KG1 (cell line): ENCODE measurements around the gene ZDHHC3.
A peak's percentile ranks its signal among the peaks of the same experiment; 100 is the strongest.

Source experiments
- DNase-seq: peaks from one replicate; lab custom pipeline; 2025; lab: John Stamatoyannopoulos, UW

The ZDHHC3 gene

GRCh38 chr3:44926921-44927320, 49.1 kb downstream of the ZDHHC3 start:
- DNase-seq: no peak

DNA sequence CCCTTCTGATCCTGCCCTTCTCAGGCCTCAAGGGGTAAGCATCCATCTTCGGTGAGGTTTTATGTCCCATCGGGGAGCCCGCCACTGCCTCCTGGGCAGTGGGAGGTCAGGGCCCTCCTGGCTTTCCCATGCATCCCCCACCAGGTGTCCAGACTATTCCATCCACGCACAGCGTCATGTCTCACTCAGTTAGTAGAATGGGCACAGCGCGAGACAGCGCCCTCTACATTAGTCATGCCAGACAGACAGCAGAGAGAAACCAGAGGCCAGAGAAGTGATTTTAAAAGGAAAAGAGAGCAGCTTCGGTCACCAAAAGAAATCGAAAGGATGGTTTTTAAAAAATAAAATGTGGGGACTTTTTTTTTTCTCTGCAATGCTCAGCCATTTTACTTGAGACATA, 49.8 kb downstream of the ZDHHC3 start:
- no peak for DNase-seq

- DNase-seq: no peak
These were observed 51.4 kb downstream of the ZDHHC3 start for GRCh38 chr3:44924457-44925084.

- DNase-seq: no peak
These were observed 52.1 kb downstream of the ZDHHC3 start for GRCh38 chr3:44923632-44924456.

DNA sequence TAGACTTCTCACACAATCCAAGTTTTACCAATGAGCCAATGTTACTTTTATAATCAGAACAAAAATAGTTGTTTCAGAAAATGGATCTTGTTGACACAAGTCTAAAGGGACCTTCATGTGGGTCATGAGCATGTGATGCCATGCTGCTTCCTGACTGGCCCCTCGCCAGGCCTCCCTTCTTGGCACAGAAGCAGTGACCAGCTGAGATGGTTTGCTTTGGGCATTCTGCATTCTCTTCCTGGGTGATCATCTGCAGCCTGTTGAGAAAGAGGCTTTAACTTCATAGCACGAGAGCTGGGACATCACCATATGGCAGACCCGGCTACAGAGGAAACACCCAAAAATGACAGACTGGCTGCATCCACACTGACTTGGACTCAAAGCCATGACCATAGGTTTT, 55.9 kb downstream of the ZDHHC3 start:
- DNase-seq: no peak

GRCh38 chr3:44918581-44918980, 57.4 kb downstream of the ZDHHC3 start:
- no peak for DNase-seq

DNA sequence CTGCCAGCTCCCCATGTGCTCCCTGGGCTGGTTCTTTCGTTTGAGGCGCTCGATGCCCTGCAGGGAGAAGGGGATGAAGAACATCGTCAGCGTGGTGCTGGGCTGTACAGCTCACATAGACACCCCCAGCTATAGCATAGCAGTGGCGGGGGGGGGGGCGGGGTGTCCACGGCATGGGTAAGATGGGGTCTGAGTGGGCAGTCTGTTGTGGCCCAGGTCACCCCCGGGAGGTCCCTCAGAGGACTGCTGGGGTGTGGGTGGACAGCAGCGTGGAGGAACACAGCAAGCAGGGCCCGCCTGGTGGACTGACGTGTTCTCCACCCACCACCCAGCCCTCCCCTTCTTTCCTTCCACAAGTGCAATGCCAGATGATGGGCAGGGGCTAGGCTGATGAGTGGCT, 57.9 kb downstream of the ZDHHC3 start:
- no peak for DNase-seq

DNA sequence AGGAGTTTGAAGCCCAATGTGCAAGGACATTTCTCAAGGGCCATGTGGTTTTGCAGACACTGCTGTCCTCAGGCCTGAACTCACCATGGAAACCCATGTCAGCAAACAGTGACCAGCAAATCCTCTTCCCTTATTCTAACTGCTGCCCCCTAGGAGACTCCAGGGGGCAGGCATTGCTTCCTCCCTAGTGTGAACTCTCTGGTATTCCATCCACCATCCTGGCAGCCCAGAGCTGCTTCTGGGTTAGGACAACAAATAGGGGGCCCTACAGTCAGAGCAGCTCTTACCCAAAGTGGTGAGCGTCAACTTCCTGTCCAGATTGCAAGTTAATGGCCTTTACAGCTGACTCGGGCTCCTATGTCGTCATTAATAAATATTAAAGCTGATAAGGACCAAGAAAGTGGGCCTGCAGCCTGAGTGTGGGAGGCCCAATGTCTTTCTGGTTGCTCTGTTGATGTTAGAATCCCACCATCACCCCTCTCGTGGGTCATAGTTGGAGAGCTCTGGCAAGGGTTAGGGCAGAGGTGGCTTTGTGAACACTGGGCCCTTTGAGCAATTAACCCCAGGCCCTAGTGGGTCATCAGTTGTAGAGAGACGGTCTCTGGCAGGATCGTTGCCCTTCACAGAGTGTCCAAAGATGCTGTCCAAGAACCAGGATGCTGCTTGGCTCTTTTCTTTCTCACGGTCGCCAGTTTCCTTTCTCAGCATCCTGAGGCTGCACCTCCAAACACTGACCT, 60.1 kb downstream of the ZDHHC3 start:
- no peak for DNase-seq

DNA sequence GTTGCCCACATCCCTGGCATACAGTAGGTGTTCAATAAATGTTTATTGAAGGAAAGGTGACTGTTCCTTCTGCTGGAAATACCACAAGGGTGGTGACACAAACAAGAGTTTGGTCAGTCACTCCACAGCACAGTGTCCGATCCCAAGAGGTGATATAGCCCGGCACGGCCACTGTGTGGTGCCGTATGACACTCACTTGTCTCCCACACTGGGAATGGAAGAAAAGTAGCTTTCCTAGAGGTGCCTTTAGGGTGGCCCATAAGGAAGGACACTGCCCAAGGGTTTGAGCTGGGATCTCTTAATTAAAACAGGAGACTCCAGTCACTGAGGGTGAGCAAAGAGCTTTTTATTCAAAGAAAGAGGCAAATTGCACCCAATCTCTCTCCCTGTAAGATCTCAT, 61.0 kb downstream of the ZDHHC3 start:
- DNase-seq: no peak

DNA sequence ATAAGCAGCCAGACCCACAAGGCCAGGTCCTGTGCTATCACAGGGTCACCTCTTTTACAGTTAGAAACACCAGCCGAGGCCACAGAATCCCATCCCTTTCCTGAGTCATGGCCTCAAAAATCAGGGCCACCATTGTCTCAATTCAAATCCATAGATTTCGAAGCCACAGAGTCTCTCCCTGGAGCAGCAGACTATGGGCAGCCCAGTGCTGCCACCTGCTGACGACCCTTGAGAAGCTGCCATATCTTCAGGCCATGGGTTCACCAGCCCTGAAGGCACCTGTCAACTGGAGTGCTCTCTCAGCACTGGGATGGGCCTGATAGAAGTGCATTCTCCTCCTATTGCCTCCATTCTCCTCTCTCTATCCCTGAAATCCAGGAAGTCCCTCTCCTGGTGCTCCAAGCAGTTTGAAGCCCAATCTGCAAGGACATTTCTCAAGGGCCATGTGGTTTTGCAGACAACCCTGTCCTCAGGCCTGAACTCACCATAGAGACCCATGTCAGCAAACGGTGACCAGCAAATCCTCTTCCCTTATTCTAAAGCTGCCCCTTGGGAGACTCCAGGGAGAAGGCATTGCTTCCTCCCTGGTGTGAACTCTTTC, 62.0 kb downstream of the ZDHHC3 start:
- peak; percentile 35 for DNase-seq

- DNase-seq: no peak
These were observed 65.3 kb downstream of the ZDHHC3 start for GRCh38 chr3:44910693-44911092.

DNA sequence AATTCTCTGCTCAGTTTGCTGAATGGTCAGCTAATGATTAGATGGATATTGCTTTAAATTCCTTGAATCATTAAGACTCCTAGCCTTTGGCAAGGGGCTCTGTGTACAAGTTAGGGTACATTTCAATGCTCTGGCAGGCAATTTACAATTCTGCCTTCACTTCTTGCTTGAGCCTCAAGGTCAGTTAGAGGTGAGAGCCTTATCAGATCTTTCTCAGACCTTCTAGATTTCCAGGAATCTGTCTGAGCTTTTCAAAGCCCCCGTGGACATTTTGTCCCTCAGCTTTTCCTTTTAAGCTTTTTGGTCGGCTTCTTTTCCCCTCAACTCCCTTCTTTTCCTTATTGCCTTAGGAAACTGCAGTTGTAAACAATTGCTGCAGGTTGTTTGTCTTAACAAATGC, 66.9 kb downstream of the ZDHHC3 start:
- no peak for DNase-seq

DNA sequence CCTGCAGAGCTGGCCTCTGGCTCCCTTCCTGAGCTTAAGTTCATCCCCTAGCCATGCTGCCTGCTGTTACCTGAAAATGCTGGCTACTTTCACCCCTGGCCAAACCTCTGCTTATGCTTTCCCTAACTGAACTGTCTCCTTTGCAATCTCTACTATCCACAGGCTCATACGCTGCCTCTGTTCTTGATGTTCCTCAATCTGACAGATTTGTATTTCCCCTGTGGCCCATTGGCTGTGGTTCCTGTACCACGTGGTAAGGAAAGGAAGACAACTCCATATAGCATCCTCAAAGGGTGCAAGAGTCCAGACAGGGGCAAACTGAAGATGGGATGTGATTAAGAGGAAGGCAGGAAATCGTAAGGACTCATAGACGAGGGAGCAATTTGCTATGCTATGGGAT, 68.4 kb downstream of the ZDHHC3 start:
- no peak for DNase-seq

- DNase-seq: no peak
These were observed 69.0 kb downstream of the ZDHHC3 start for GRCh38 chr3:44906997-44907396.

GRCh38 chr3:44905446-44906157, 70.4 kb downstream of the ZDHHC3 start:
- DNase-seq: no peak

DNA sequence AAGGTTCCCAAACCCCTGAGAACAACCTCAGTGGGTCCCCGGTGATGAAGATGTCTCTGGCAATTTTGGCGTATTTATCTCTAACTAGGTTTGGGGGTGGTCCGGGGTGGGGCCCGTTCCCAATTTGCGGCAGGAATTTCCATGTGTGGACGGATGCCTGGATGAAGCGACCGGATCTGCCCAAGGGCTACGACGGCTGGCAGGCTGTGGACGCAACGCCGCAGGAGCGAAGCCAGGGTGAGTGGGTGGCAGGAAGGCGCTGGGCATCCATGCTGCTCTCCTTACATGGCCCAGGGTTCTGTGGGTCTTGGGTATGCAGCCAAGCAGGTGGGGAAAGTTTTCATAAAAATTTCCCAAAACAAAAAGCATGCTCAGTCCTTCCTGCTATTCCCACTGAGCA, 72.2 kb downstream of the ZDHHC3 start:
- DNase-seq: no peak

GRCh38 chr3:44903314-44903713, 72.7 kb downstream of the ZDHHC3 start:
- no peak for DNase-seq

DNA sequence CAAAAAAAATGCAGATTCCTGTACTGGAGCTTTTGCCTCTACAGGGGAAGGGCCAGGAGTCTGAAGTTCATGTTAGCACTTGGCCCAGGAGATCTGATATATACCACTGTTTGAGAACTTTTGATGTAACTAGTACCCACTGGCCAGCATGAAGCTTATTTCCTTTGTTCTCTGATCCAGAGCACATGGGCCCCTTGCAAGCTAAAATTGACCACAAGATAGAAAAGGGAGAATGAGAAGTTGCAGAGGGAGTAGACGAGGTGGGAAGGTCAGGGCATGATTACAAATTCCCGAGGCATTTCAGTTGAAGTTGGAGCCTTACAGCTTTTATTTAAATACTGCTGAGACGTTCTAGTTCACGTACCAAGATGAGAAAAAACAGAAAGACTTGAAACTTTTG, 73.3 kb downstream of the ZDHHC3 start:
- DNase-seq: no peak

DNA sequence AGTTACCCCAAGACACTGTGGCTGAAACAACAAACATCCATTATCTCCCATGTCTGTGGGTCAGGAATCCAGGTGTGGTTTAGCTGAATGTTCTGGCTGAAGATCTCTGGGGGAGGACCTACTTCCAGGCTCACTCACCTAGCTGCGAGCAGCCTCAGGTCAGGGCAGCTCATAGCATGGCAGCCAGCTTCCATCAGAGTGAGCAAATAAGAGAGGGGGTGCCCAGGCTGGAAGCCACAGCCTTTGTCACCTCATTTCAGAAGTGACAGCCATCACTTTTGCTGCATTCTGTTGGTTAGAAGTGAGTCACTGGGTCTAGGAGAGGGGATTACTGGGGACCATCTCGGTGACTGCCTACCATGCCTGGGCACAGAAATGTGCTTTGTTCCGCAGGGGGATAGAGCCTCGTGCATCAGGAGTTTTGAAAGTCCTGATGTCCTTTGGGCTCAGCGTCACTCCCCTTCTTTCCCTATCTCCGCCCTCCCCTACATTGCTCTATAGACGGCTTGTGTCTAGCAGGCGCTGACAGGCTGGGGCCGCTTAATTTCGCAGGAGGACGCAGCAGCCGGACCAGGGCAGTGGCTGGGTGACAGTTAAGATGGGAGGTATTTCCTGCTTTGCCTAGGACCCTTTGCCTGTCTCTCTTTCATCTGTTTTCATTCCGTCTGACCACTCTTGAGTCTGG, 76.1 kb downstream of the ZDHHC3 start:
- DNase-seq: no peak

DNA sequence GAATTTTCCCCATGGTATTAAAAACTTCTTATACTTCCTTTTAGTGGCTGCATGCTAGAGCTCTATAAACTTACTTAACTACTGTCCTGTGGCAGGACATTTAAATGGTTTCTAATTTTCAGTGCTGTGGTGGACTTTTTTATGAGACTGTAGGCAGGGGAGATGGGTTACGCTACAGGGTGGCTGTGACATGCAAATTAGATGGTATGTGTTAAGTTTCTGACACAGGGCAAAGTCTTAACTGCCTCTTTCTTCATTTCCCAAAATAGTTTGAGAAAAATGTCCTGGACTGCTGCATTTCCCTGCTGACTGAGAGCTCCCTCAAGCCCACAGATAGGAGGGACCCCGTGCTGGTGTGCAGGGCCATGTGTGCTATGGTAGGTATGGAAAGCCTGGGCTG, 79.5 kb downstream of the ZDHHC3 start:
- DNase-seq: no peak

GRCh38 chr3:44894485-44894884, 81.5 kb downstream of the ZDHHC3 start:
- DNase-seq: no peak
